CD4-positive, alpha-beta T cell (primary cell): ENCODE data around the gene MRM1. TPM values are rescaled to one million over a fixed set of nuclear protein-coding genes. Genes with fewer than 3 reads are reported as not detected.
A peak's percentile ranks its signal among the peaks of the same experiment; 100 is the strongest.

Experiments
- ATAC-seq: fragments of 200-7000 bp; cut with Tn5 transposase; one replicate; pipeline ENCODE4 v1.10.0; 2022; ENCODE audit warnings: mild to moderate bottlenecking; ENCODE audit not compliant: poor library complexity
- CTCF ChIA-PET: fragments of 350-600 bp; sonication (Branson Sonifier 250); formaldehyde crosslinking; loops from one replicate; lab custom pipeline; 2021; ENCODE audit warnings: antibody characterized with exemption, inconsistent platforms; lab: Charles Lee
- POLR2A ChIA-PET: fragments of 350-600 bp; sonication (Branson Sonifier 250); formaldehyde crosslinking; loops from one replicate; lab custom pipeline; 2021; ENCODE audit warnings: antibody characterized with exemption, inconsistent platforms; lab: Charles Lee
- DNase-seq, 14 experiments: peaks; one replicate each; pipeline ENCODE4 v3.0.0-alpha.2; 2013 to 2020; ENCODE audit warnings: mixed read lengths in 2 of 14
- H3K27ac ChIP-seq, 2 donors: one replicate each; pipeline versions ENCODE4 v1.5.1 to v1.7.0; 2013; ENCODE audit warnings: low read length in 2 of 2, low read depth in 1 of 2, mild to moderate bottlenecking in 1 of 2
- H3K27me3 ChIP-seq, 2 experiments: 1 replicate in 1 of 2; 2 replicates in 1 of 2; pipeline versions ENCODE4 v1.6.1 to v1.7.0; 2013; ENCODE audit warnings: low read length in 2 of 2, control low read depth in 1 of 2, mild to moderate bottlenecking in 1 of 2, moderate library complexity in 1 of 2; ENCODE audit not compliant: insufficient read depth in 2 of 2, control insufficient read depth in 1 of 2
- H3K36me3 ChIP-seq: one replicate; pipeline ENCODE4 v1.6.1; 2013; ENCODE audit warnings: low read length, control low read depth; ENCODE audit not compliant: insufficient read depth
- H3K4me1 ChIP-seq: one replicate; pipeline ENCODE4 v1.6.1; 2013; ENCODE audit warnings: low read length, control low read depth; ENCODE audit not compliant: insufficient read depth
- H3K4me3 ChIP-seq: one replicate; pipeline ENCODE4 v1.5.1; 2013; ENCODE audit warnings: mild to moderate bottlenecking, low read length, moderate library complexity
- H3K9me3 ChIP-seq, 2 experiments: 1 replicate in 1 of 2; 2 replicates in 1 of 2; pipeline versions ENCODE4 v1.6.1 to v1.7.0; 2013; ENCODE audit warnings: low read length in 2 of 2, mild to moderate bottlenecking in 2 of 2, control low read depth in 1 of 2, moderate library complexity in 1 of 2; ENCODE audit not compliant: control insufficient read depth in 1 of 2, insufficient read depth in 1 of 2
- H3K27ac Mint-ChIP-seq: one replicate; pipeline ENCODE4 v1.8.0; 2020; ENCODE audit warnings: mixed read lengths
- H3K27me3 Mint-ChIP-seq: one replicate; pipeline ENCODE4 v1.8.0; 2021; ENCODE audit warnings: mixed read lengths
- H3K36me3 Mint-ChIP-seq: one replicate; pipeline ENCODE4 v1.8.0; 2021; ENCODE audit warnings: low read depth, mixed read lengths
- H3K4me1 Mint-ChIP-seq: one replicate; pipeline ENCODE4 v1.8.0; 2021; ENCODE audit warnings: low read depth, mixed read lengths
- H3K4me3 Mint-ChIP-seq: one replicate; pipeline ENCODE4 v1.8.0; 2020; ENCODE audit warnings: mild to moderate bottlenecking, mixed read lengths
- H3K9me3 Mint-ChIP-seq: one replicate; pipeline ENCODE4 v1.8.0; 2020; ENCODE audit warnings: mixed read lengths
- CTCF ChIP-seq: fragments of 200-600 bp; IDR thresholded peaks from one replicate; pipeline ENCODE4 v1.8.0; 2022; ENCODE audit warnings: antibody characterized with exemption, mild to moderate bottlenecking
- intact Hi-C, 2 experiments: fragments of 100-400 bp; cut with DNase I in 1 of 2; cut with micrococcal nuclease in 1 of 2; formaldehyde crosslinking; loops; one replicate each; pipeline versions ENCODE4 v1.15.1 to v1.9.0; 2023 to 2025; cut with DNase I, micrococcal nuclease
- total RNA-seq, 174 experiments: library from RNA in 2 of 174; stranded (reverse) in 2 of 174; gene quantifications; one replicate each; pipeline ENCODE4 v1.2.3 and lab custom pipeline; 2021 to 2026

MRM1 gene
- total RNA-seq, 2 experiments from 2014 or later, result 0.81 to 1.1 TPM

- H3K27ac ChIP-seq, result no peak overlapping the region
- peak overlapping the region; percentile 14 for H3K4me3 ChIP-seq
- Mint-ChIP-seq H3K27me3 (peaks cover 76% of the 10 kb centered on the region), H3K27ac (no peak overlapping the region), H3K4me3 (peak overlapping the region; percentile 55), H3K9me3 (no peaks in the 10 kb centered on the region), H3K4me1 (peaks cover 6% of the 10 kb centered on the region), H3K36me3 (no peaks in the 10 kb centered on the region)
- ATAC-seq (no peak), DNase-seq (peak in 4 of 14 experiments; percentile 3 to 20 (median 6))
- ChIA-PET CTCF (no interaction called here), POLR2A (interaction anchor here (1.2 kb wide), 1 partner anchor 98 kb away, joined by 3 read pairs; no protein-coding TSS in a partner anchor)
- no peak for TF ChIP-seq CTCF
- peaks cover 0 to 15% of the 10 kb centered on the region in 2 experiments for H3K9me3 ChIP-seq
- intact Hi-C loops, result no loop called here
- peaks cover 22 to 35% of the 10 kb centered on the region in 2 experiments for H3K27me3 ChIP-seq
- no peaks in the 10 kb centered on the region for H3K36me3 ChIP-seq
- H3K4me1 ChIP-seq, result peaks cover 12% of the 10 kb centered on the region
These were observed 56.5 kb downstream of the MRM1 start for GRCh38 chr17:36657763-36658490.

Other genes starting within 250 kb of the MRM1 start
- gene TBC1D3H, start 213.1 kb upstream of the MRM1 start, total RNA-seq, result not detected
- 10 to 100 TPM; 70.2 to 73.9 TPM for gene ZNHIT3, start 114.9 kb upstream of the MRM1 start, total RNA-seq
- 10 to 100 TPM; 64.4 to 70.5 TPM for gene MYO19, start 66.7 kb upstream of the MRM1 start, total RNA-seq
- 1 to 10 TPM; 3.3 to 3.4 TPM for gene PIGW, start 66.6 kb upstream of the MRM1 start, total RNA-seq
- gene GGNBP2, start 56.7 kb upstream of the MRM1 start, total RNA-seq, result 100 to 1,000 TPM; 216 to 228 TPM
- gene DHRS11, start 9.7 kb upstream of the MRM1 start, total RNA-seq, result 1 to 10 TPM; 2.9 to 4.0 TPM